Measurements from ENCODE around the gene ORAI2.
"Not testable (repeated sequence)": the region's sequence is repeated elsewhere in the genome, so short reads cannot be mapped to it uniquely, and the experiment has no call there.

Gene ORAI2

DNA sequence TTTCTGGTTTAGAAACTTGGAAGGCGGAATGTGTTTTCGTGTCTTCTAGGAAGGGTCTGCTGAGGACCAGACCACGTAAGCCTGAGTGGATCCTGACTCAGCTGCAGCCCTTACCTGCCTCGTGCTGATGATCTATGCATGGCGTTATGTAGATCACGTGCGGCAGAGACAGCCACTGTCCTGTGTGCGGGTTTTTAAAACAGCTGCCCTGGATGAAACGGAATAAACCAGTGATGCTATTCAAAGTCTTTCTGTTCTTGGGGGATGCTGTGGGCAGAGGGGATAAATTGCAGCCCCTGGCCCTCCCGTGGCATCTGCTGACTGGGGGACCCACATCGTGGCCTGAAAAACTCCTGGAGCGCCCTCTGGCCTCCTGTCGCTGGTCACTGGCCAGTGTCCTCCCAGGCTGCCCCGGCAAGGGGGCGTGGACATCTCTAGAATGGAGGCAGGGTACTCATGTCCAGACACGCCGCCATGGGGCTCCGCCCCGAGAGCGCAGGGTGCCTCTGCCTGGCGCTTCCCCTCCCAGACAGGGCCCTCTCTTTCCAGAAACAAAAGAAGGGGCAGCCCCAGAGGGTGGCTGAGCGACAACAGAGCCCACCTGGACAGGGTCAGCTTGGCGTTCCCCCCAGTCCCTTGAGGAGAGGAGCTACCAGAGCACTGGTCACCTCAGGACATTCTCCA, 18.1 kb downstream of the ORAI2 start:
- Mint-ChIP-seq H3K36me3 (ENCODE audit: low read depth) (peaks cover 8% of the 10 kb centered on the region), H3K27me3 (ENCODE audit: low read depth, poor library complexity) (no peaks in the 10 kb centered on the region), H3K27ac (no peak overlapping the region), H3K4me1 (peaks cover 8% of the 10 kb centered on the region), H3K4me3 (no peak overlapping the region), H3K9me3 (no peaks in the 10 kb centered on the region)
- TF ChIP-seq, protein P1, sequence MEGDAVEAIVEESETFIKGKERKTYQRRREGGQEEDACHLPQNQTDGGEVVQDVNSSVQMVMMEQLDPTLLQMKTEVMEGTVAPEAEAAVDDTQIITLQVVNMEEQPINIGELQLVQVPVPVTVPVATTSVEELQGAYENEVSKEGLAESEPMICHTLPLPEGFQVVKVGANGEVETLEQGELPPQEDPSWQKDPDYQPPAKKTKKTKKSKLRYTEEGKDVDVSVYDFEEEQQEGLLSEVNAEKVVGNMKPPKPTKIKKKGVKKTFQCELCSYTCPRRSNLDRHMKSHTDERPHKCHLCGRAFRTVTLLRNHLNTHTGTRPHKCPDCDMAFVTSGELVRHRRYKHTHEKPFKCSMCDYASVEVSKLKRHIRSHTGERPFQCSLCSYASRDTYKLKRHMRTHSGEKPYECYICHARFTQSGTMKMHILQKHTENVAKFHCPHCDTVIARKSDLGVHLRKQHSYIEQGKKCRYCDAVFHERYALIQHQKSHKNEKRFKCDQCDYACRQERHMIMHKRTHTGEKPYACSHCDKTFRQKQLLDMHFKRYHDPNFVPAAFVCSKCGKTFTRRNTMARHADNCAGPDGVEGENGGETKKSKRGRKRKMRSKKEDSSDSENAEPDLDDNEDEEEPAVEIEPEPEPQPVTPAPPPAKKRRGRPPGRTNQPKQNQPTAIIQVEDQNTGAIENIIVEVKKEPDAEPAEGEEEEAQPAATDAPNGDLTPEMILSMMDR (IDR thresholded peaks at IDR 0.05), result no peak
- DNase-seq, result peak; percentile 63

DNA sequence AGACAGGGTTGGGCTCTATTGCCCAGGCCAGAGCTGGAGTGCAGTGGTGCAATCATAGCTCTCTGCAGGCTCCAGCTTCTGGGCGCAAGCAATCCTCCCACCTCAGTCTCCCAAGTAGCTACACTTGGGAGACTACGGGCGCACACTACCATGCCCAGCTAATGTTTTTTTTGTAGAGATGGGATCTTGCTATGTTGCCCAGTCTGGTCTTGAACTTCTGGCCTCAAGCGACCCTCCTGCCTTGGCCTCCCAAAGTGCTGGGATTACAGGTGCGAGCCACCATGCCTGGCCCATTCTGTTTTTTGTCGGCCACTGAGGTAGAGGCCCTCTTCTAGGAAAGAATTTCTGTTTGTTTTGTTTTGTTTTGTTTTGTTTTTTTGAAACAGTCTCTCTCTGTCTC, 19.1 kb downstream of the ORAI2 start:
- H3K4me1 Mint-ChIP-seq, result peaks cover 10% of the 10 kb centered on the region
- no peaks in the 10 kb centered on the region for H3K9me3 Mint-ChIP-seq
- no peak overlapping the region for H3K4me3 Mint-ChIP-seq
- H3K36me3 Mint-ChIP-seq (ENCODE audit: low read depth), result peaks cover 14% of the 10 kb centered on the region
- no peak for DNase-seq
- TF ChIP-seq, protein P1 (IDR thresholded peaks at IDR 0.05), result no peak
- H3K27ac Mint-ChIP-seq, result no peak overlapping the region
- H3K27me3 Mint-ChIP-seq (ENCODE audit: low read depth, poor library complexity), result no peaks in the 10 kb centered on the region

DNA sequence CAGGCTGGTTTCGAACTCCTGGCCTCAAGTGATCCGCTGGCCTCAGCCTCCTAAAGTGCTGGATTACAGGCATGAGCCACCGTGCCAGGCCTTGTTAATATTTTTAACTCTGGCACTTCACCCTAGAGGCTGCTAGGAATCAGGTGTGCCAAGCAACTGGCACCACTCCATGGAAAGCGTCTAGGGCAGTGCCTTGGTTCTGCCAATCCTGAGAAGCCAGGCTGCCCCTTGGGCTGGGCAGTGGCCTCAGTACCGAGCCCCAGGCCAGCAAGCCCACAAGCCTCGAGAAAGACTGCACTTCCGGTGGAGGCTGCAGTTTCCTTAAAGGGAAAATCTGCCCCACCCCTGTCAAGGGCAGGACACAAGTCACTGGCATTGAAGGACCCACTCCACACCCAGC, 19.9 kb downstream of the ORAI2 start:
- TF ChIP-seq, protein P1 (IDR thresholded peaks at IDR 0.05), result no peak
- Mint-ChIP-seq H3K27me3 (ENCODE audit: low read depth, poor library complexity) (no peaks in the 10 kb centered on the region), H3K4me3 (no peak overlapping the region), H3K9me3 (no peaks in the 10 kb centered on the region), H3K36me3 (ENCODE audit: low read depth) (peaks cover 21% of the 10 kb centered on the region), H3K27ac (no peak overlapping the region), H3K4me1 (peaks cover 10% of the 10 kb centered on the region)
- no peak for DNase-seq

DNA sequence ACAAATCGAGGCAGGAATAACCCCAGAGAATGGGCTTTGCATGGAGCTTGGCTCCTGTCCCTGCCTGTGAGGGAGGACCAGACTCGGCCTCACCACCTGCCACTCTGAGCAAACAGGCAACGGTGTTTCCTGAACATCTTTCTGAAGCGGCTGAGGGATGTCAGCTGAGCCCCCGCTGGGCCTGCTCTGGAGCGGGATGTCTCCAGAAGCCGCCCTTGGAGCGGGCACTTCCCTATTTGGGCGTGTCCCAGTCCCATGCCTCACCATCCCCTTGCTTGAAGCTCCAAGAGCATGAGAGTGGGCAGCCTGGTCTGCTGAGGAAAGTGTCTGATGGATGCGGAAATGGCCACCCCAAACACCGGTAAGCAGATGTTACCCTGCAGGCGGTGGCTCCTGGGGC, 21.1 kb downstream of the ORAI2 start:
- Mint-ChIP-seq H3K4me3 (no peak overlapping the region), H3K4me1 (peaks cover 10% of the 10 kb centered on the region), H3K36me3 (ENCODE audit: low read depth) (peaks cover 19% of the 10 kb centered on the region), H3K27ac (no peak overlapping the region), H3K9me3 (no peaks in the 10 kb centered on the region), H3K27me3 (ENCODE audit: low read depth, poor library complexity) (no peaks in the 10 kb centered on the region)
- DNase-seq, result no peak
- TF ChIP-seq, protein P1 (IDR thresholded peaks at IDR 0.05), result no peak

DNA sequence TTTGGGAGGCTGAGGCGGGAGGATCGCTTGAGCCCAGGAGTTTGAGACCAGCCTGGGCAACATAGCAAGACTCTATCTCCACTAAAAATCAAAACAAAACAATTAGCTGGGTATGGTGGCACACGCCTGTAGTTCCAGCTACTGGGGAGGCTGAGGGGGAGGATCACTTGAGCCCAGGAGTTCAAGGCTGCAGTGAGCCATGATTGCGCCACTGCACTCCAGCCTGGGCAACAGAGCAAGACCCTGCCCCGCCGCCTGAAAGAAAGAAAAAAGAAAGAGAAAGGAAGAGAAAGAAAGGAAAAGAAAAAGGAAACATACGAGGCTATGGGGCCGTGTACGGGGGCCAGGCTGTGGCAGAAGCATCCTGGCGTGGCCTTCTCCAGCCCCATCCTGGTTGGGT, 21.6 kb downstream of the ORAI2 start:
- H3K4me1 Mint-ChIP-seq; DNase-seq; H3K9me3 Mint-ChIP-seq; H3K27me3 Mint-ChIP-seq (ENCODE audit: low read depth, poor library complexity); H3K4me3 Mint-ChIP-seq: not testable (repeated sequence)
- Mint-ChIP-seq H3K27ac (peak overlapping the region; percentile 66), H3K36me3 (ENCODE audit: low read depth) (peaks cover 19% of the 10 kb centered on the region)

DNA sequence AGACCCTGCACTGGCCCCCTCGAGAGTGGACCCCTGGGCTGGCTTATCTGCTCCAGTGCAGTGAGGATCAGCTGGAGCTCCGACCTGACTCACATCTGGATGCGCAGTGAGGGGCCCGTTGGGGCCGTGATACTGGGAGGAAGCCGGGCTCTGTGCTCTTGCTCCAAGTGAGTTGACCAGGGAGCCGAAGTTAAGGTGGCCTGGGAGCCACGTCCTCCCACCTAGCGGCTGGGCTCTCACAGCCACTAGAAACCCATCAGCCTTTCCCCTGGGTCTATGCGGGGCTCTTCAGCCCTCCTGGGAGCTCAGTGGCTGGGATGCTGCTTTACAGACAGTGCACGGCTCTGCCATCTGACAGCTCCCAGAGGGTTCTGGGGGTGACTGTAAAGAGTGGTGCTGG, 22.2 kb downstream of the ORAI2 start:
- Mint-ChIP-seq H3K4me3 (no peak overlapping the region), H3K27ac (peak overlapping the region; percentile 25), H3K4me1 (peaks cover 10% of the 10 kb centered on the region), H3K9me3 (no peaks in the 10 kb centered on the region), H3K36me3 (ENCODE audit: low read depth) (peaks cover 19% of the 10 kb centered on the region), H3K27me3 (ENCODE audit: low read depth, poor library complexity) (no peaks in the 10 kb centered on the region)
- TF ChIP-seq, protein P1 (IDR thresholded peaks at IDR 0.05), result no peak
- no peak for DNase-seq

All from nephron progenitor cell (in vitro differentiated cells).